Osteocyte (in vitro differentiated cells): ENCODE data around the gene UGT1A4. TPM values are rescaled to one million over a fixed set of nuclear protein-coding genes. Genes with fewer than 3 reads are reported as not detected.

ENCODE experiments used
- DNase-seq: peaks from one replicate; pipeline ENCODE4 v3.0.0; 2021; ENCODE audit warnings: mixed read lengths; ENCODE audit not compliant: unreplicated experiment; ENCODE audit errors: extremely low spot score
- H3K27ac Mint-ChIP-seq: one replicate; pipeline ENCODE4 v1.8.0; 2021; ENCODE audit warnings: mild to moderate bottlenecking, mixed read lengths; ENCODE audit not compliant: unreplicated experiment
- H3K27me3 Mint-ChIP-seq: one replicate; pipeline ENCODE4 v1.8.0; 2021; ENCODE audit warnings: mixed read lengths; ENCODE audit not compliant: unreplicated experiment
- H3K36me3 Mint-ChIP-seq: one replicate; pipeline ENCODE4 v1.8.0; 2021; ENCODE audit warnings: mixed read lengths; ENCODE audit not compliant: unreplicated experiment
- H3K4me1 Mint-ChIP-seq: one replicate; pipeline ENCODE4 v1.8.0; 2021; ENCODE audit warnings: mixed read lengths; ENCODE audit not compliant: unreplicated experiment
- H3K4me3 Mint-ChIP-seq: one replicate; pipeline ENCODE4 v1.8.0; 2021; ENCODE audit warnings: mild to moderate bottlenecking, moderate library complexity, mixed read lengths; ENCODE audit not compliant: unreplicated experiment
- H3K9me3 Mint-ChIP-seq: one replicate; pipeline ENCODE4 v1.8.0; 2021; ENCODE audit warnings: mixed read lengths; ENCODE audit not compliant: unreplicated experiment
- CTCF ChIP-seq: fragments of 200-600 bp; sonication (generic); IDR thresholded peaks from 2 replicates; pipeline ENCODE4 v1.5.0; 2021; ENCODE audit warnings: antibody characterized with exemption, mild to moderate bottlenecking, moderate library complexity
- total RNA-seq: library from RNA; stranded (reverse); gene quantifications from 2 replicates; pipeline ENCODE4 v1.2.1, GENCODE V29; 2021

UGT1A4 gene
- total RNA-seq, 1 donor from 2014 or later, result not detected

DNA sequence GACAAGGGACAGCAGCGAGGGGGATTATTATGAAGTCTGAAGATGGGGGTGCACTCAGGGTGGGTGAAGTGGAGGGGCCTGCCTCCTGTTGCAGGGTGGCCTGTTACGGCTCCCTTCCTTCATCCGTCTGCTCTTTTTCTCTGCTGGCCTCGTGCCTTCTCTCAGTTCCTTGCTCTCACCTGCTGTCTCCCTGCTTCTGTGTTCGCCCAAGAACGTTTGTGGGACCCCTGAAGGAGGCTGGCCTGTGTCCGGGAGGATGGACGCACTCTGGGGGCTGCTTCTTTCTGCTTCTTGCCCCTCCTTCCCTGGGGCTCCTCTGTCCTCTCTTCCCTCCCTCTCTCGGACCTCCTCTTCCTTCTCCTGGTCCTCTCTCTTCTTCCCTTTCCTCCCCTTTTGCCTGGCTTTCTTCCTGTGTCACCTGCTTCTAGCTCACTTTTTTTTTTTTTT, 73.4 kb downstream of the UGT1A4 start:
- TF ChIP-seq CTCF, result no peak
- peak; percentile 74 for DNase-seq
- Mint-ChIP-seq H3K4me1 (no peaks in the 10 kb centered on the region), H3K9me3 (no peaks in the 10 kb centered on the region), H3K27ac (no peak overlapping the region), H3K36me3 (no peaks in the 10 kb centered on the region), H3K4me3 (no peak overlapping the region), H3K27me3 (peaks cover 8% of the 10 kb centered on the region)

GRCh38 chr2:233792720-233793119, 74.2 kb downstream of the UGT1A4 start:
- DNase-seq, result no peak
- no peaks in the 10 kb centered on the region for H3K9me3 Mint-ChIP-seq
- H3K27me3 Mint-ChIP-seq, result peaks cover 8% of the 10 kb centered on the region
- no peak for TF ChIP-seq CTCF
- H3K4me1 Mint-ChIP-seq, result no peaks in the 10 kb centered on the region
- no peak overlapping the region for H3K27ac Mint-ChIP-seq
- no peaks in the 10 kb centered on the region for H3K36me3 Mint-ChIP-seq
- no peak overlapping the region for H3K4me3 Mint-ChIP-seq

DNA sequence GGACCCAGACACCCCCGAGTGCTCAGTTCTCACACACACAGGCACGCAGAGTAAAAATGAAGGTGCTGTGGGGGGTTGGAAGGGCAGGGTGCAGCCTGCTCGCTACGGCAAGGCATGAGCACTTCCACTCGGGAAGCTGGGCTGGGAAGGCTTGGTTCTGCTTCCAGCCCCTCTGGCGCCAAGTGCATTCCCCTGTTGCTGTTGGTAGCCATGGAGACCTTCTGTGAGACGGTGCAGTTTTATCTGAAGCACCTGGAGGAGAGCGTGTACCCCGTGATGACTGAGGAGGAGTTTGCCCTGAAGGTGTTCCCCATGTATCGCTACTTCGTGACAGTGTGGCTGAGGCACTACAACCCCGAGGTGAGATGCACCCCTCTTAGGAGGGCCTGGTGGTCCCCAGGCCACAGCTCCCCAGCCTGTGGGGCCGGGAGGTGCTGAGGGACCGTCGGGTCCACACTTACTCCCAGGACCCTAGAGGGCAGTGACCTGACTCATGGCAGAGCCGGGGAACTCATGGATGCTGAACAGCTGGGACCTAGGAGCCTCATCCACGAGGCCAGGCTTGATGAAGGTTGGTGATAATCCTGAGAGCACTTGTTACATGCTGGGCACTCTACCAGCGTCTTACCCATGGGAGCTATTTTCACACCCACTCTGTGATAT, 75.1 kb downstream of the UGT1A4 start:
- Mint-ChIP-seq H3K36me3 (no peaks in the 10 kb centered on the region), H3K4me3 (no peak overlapping the region), H3K9me3 (no peaks in the 10 kb centered on the region), H3K4me1 (no peaks in the 10 kb centered on the region), H3K27ac (no peak overlapping the region), H3K27me3 (peaks cover 8% of the 10 kb centered on the region)
- peak; percentile 75 for DNase-seq
- TF ChIP-seq CTCF, result no peak

DNA sequence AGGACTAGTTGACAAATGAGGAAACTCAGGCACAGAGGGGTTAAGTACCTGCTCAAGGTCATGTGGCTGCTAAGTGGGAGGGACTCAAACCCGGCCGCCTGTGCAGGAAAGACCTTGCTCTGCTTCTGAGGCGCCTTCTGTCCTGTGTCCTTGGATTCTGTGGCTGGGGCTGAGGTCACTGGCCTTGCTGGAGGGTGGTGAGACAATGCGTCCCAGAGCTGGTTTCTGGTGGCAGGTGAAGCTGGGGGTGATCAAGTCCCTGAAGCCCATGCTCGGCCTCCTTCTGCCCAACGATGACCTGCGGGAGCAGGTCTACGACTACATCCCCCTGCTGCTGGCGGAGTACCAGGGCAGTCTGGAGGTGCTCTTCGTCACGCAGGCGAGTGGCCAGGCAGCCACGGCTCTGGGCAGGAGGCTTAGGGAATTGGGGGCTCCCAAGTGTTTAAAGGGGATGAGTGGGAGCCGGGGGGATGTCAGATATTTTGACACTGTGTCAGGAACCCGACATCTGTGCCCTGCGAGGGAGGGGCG, 75.7 kb downstream of the UGT1A4 start:
- Mint-ChIP-seq H3K4me3 (no peak overlapping the region), H3K4me1 (no peaks in the 10 kb centered on the region), H3K9me3 (no peaks in the 10 kb centered on the region), H3K36me3 (no peaks in the 10 kb centered on the region), H3K27me3 (peaks cover 7% of the 10 kb centered on the region), H3K27ac (no peak overlapping the region)
- TF ChIP-seq CTCF, result no peak
- DNase-seq, result peak; percentile 65

DNA sequence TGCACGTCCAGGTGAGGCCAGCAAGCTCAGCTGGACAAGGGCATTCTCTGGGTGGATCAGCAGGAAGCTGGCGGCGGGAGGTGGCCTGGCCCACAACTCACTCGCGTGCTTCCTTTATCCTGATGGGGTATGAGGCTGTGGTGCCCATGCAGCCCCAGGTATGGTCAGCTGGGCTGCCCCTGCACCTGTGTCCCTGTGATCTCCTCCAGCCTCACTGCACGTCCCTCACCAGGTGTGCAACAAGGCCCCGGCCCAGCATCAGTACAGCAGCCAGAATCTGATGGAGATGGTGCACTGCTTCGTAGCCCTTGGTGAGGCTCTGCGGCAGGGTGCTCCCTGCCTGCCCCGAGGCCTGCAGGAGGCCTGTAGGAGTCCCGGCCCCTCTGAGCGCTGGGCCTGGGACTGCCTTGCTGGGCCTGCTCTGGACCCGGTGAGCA, 77.2 kb downstream of the UGT1A4 start:
- Mint-ChIP-seq H3K27ac (no peak overlapping the region), H3K4me3 (no peak overlapping the region), H3K27me3 (peaks cover 5% of the 10 kb centered on the region), H3K9me3 (peaks cover 3% of the 10 kb centered on the region), H3K36me3 (no peaks in the 10 kb centered on the region), H3K4me1 (no peaks in the 10 kb centered on the region)
- DNase-seq, result peak; percentile 80
- no peak for TF ChIP-seq CTCF
